ENCODE measurements around the gene FOXJ3.

The FOXJ3 gene

DNA sequence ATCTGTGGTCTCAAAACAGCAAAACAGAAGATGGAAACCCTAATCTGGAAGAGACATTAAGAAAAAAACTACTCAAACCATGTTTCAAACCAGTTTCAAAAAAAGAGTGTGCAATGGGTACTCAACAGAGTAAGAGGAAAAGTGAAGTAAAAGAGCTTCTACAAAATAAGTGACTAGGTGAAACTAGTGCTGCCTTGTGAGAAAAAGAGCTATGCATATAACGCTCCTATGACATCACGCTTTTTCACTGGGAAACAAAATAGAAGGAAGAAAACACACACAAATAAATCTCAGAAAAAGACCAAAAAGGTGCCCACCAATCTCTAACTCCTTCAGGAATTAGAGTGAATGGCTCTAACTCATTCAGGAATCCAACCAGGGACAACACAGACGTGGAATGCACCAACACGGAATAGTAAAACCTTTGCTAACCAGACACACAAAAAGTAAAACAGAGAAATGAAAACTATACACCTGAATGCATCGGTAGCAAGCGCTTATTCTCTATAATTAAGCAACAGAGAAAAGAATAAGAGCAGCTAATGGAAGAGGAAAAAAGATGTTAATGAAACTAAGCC, 1.3 kb downstream of the FOXJ3 start:
- DNase-seq, result no peak

DNA sequence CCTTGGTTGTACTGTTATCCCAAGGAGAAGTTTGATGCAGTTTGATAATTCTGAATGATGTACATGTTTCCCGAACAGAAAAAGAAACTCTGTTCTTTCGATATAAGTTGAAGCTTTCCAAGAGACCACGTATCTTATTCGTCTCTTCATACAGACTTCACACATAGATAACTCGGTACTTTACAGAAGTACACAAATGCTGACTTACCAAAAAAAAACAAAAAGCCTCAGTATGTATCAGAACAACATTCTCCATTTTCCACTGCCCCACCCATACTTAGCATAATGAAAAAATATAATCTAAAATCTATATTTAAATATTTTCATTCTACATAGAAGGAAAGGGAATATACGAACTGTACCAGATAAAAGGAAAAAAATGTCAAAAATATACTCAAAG, 2.2 kb downstream of the FOXJ3 start:
- DNase-seq, result no peak

DNA sequence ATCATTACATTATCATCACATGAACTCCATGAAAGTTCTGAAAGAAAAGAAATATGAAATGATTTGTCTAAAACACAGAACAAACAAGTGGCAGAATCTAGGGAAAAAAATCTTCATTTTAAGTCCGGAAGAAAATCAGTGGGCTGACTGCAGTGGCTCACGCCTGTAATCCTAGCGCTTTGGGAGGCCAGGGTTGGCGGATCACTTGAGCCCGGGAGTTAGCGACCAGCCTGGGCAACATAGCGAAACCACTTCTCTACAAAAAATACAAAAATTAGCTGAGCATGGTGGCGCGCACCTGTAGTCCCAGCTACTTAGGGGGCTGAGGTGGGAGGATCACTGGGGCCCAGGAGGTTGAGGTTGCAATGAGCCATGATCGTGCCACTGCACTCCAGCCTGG, 4.8 kb downstream of the FOXJ3 start:
- no peak for DNase-seq

DNA sequence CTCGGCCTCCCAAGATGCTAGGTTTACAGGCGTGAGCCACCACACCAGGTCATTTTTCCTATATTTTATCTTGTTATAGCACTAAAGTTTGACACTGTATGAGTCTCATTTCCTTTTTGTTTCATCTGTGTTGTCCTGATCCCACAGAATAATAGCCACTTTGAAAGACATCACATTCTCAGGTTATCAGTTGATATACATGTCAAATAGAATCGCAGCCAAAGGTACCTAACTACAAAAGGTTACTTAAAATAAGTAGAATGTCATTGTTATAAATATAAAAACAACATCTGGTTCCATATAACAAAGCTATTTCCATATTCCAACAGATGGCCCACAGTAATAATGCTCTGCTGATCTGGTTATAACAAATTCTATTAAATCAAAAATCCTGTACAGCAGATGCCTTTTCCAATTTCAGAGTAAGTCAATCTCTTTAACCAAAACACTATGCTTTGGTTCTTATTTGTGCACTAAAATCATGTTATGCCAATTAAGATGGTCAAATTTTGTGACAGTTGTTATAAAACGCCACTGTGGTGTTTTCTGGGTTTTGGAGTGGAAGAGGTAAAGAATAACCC, 6.0 kb downstream of the FOXJ3 start:
- DNase-seq, result no peak

DNA sequence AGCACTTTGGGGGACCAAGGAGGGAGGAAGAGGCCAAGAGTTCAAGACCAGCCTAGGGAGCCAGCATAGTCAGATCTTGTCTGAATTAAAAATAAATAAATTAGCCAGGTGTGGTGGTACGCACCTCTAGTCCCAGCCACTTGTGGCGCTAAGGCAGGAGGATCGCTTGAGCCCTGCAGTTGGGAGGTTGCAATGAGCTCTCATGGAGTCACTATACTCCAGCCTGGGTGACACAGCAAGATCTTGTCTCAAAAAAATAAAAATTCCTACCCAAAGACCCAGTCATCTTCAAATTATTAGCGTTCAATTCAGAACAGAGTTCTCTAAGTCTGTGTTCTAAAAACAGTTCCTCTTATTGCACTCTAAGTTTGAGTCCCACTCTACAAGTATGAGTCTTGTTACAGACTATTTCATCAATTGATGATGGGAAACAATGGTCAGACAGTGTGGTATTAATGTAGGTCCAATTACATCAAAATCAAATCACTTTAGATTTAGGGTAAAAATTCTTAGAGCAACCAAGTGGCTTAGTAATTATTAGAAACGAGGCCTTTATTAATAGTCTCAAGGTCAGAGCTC, 6.9 kb downstream of the FOXJ3 start:
- DNase-seq, result no peak

DNA sequence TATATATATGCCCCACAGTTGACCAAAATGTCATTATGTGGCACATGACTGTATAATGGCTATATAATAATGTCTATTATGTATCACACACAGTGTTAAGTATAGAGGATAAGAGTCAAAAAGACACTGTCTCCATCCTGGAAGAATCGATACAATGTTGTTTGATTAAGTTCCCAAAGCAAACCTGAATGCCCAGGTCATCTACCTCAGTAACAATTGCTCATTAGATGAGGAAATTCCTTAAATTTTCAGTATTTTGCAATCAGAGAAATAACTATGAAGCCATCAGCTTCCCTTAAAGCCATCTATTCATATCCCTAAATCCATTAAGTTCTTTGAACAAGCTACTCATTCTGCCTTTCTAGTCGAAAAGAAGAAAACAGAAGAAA, 10.0 kb downstream of the FOXJ3 start:
- DNase-seq, result no peak

DNA sequence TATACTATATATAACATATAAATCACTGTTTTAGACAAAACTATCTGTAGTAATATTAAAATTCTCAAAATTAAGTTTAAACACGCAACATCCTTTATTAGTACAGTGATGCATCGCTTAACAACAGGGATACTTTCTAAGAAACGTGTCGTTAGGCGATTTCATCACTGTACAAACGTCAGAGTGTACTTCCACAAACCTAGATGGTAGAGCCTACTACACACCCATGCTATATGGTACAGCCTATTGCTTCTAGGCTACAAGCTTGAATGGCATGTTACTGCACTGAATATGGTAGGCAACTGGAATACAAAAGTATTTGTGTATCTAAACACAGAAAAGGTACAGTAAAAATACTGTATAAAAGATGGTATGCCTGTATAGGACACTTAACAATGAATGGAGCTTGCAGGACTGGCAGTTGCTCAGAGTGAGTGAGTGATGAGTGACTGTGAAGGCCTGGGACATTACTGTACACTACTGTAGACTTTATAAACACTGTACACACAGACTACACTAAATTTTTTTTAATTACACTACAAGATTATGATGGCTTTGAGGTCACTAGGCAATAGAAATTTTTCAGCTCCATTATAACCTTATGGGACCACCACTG, 10.5 kb downstream of the FOXJ3 start:
- DNase-seq, result no peak

DNA sequence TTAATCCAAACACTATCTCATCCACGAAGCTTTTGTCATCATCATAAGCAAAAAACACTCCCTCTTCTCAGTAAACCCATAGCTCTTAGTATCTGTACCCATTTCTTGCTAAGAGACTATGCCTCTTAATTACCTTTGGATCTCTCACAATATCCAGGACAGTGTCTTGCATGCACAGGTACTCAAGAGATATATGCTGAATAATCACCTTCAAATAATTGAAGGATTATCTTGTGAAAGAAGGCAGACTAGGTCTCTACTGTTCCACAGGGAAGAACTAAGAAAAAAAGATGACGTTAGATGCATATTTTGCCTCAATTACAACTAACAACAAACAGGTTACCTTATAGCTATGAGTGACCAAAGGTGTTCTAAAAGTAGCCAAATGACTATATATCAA, 11.5 kb downstream of the FOXJ3 start:
- no peak for DNase-seq

DNA sequence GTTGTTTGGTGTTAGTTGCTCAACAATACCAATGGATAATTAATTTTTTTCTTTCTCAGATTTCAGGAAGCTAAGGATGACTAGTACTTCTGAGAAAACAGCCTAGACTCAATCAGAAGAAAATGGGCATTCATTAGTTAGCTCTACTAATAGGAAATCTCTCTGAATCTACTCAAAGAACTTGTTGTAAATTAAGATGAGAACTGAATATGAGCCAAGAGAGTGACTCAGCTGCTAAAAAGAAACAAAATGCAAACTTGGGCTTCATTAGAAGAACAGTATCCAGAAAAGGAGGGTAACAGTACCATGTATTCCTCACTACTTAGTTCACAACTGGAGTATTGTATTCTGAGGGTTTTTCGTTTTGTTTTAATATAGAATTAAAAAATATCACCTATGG, 12.5 kb downstream of the FOXJ3 start:
- DNase-seq, result no peak

DNA sequence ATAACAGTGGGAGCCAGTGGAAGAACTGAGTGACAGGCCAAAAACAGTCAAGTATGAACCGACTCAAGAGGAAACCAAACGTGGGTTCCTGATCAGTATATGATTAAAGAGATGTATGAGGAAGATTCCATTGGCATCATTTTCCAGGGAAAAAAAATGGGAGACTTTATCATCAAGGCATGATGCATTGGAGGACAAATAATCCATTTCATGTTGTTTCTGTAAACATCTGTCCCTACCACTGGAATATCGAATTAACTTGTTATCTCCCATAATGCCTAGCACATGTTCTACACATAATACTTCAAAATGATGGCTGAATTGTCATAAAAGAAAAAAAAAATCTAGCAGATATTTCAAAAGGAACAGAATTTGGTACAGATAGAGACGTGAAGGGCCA, 13.3 kb downstream of the FOXJ3 start:
- DNase-seq, result no peak

DNA sequence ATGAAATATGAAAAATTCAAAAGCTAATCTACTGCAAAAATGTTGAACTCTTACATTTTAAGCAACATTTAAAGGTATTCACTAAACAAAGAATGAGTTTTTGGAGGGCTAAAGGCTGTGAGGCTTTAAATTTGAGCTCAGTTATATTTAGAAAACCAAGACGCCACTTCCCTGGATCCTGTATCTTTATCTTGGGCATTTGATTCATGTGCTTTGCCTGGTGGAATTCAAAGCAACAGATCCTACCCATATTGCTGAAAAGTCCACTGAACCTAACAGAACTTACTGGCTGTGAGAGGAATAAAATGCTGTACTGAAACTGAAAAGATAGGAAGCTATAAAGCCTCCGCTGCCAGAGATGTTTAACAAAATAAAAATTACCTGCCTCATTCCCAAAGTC, 14.3 kb downstream of the FOXJ3 start:
- DNase-seq, result no peak

DNA sequence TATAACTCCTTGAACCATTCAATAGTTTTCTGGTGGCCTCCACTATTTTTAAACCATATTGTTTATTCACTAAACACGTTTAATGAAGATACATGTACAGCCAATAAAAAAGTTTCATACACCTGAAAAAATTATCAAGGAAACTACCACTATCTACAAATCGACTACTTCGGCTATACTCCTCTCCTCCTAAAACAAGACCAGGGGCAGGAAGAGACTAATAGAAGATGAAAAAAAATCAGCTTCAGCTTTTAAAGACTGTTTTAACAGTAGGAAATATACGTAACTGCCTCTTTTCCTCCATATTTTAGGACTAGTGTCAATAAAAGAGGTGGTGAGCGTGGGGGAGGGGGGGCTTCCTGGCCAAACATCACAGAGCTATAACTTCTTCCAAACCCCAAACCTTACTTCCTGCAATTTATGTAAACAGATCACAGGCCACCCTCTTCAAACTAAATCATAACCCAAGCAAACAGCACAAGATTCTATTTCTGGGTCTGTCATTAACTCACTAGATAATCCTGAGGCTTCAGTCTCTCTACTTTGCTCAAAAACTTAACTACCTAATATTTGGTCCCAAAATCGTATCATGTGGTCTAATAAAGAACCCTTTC, 15.1 kb downstream of the FOXJ3 start:
- DNase-seq, result peak; percentile 18

DNA sequence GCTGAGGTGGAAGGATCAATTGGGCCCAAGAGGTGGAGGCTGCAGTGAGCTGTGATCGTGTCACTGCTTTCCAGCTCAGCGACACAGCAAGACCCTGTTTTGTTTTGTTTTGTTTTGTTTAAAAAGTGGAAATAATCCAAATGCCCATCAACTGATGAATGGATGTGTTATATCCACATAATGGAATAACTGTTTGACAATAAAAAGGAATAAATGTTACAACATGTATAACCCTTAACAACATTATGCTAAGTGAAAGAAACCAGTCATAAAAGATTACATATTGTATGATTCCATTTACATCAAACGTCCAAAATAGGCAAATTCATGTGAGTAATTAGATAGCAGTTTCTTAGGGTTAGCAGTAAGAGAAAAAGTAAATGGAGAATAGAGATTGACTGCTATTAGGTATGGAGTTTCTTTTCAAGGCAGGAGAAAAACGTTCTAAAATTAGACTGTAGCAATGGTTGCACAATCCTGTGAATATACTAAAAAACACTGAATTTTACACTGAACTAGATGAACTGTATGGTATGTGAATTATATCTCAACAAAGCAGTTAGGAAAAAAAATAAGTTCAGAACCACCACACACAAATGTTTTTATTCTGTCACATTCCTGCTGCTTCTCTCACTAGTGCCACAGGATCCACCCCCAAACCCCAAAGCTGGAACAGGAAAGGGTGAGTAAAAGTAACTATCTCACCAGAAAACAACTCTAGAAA, 15.7 kb downstream of the FOXJ3 start:
- DNase-seq, result peak; percentile 18

DNA sequence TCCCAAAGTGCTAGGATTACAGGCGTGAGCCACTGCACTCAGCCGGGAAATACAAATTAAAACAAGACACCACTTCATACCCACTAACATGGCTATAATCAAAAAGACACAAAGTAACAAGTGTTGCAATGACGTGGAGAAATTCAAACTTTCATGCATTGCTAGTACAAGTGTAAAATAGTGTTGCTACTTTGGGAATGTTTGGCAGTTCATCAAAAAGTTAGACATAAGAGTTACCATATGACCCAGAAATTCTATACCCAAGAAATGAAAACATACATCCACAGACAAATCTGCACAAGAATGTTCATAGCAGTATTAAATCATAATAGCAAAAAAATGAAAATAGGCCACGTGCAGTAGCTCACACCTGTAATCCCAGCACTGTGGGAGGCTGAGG, 16.4 kb downstream of the FOXJ3 start:
- no peak for DNase-seq

DNA sequence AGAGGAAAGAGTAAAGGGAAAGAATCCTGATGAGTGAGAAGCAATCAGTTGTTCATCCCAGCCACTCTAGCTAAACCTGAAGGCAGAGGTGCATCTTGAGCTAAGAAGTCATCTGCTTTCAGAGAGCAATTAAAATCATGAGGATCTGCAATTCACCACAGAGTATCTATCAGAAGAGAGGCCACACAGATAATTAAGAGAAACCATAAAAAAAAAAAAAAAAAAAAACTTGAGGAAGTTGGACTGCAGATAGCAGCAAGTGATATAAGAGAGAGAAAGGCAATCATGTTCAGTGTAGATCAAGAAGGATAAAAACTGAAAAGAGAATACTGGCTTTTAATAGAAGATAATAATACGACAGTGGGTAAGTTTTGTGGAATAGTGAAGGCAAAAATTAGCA, 17.7 kb downstream of the FOXJ3 start:
- no peak for DNase-seq

DNA sequence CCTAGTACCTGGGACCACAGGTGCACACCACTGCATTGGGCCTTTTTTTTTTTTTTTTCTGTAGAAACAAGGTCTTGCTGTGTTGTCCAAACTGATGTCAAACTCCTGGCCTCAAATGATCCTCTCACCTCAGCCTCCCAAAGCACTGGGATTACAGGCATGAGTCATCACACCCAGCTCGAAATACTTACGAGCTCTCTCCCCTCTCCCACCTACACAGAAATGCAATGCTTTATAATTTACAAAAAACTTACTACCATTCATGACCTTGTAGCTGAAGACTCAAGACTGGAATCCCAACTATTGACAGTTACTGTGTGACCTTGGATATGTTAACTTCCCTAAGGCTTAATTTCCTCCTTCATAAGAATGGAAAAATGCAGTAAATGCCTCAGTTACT, 18.7 kb downstream of the FOXJ3 start:
- no peak for DNase-seq

DNA sequence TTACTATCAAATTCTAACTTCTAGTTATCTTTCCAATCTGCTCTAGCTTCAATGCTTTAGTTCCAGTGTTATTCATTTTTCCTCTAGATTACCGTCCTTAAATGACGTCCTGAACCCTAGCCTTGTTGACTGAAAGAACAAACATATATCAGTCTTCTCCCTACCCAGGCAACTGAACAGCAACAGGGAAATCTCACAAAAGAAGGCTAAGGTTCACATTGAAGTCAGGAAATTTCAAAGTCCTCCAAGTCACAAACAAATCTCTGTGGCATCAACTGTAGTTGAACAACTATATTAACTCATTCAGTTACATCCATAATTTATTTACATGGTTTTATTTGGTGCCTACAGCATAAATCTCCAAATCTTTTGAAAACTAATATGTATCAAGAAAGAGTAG, 19.5 kb downstream of the FOXJ3 start:
- DNase-seq, result no peak

DNA sequence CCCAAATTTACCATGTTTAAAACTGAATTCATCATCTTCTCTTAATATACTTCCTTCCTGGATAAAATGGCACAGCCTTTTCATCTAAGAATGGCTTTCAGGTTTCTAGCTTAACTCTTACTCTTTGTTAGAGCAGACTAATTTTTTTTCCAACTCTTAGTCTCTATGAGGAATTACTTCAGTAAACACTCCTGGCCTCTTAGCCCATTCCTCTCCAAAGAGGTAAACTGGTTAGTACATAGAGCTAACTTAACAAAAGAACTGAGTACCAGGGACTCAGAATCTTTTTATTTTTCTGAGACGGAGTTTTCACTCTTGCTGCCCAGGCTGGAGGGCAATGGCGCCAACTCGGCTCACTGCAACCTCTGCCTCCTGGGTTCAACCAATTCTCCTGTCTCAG, 21.1 kb downstream of the FOXJ3 start:
- no peak for DNase-seq

DNA sequence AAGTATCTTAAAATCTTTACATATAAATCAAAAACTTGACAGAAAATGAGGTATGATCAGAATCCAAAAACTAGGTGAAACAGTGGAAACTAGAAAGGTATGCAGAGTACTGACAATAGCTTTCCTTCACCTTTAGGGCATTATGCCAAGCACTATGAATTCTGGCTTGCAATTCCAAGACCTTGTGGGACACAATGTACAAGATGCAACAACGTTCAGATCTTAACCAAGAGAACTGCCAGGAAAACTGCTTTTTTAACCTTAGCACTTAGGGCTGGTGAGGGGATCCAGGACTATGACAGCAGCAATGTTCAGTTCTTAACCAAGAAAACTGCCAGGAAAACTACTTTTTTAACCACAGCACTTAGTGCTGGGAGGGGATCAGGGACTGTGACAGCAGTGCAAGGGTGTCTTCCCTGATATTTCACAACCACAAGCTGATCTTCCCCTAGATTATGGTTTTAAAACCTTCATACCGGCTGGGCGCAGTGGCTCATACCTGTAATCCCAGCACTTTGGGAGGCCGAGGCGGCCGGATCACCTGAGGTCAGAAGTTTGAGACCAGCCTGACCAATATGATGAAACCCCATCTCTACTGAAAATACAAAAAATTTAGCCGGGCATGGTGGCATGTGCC, 22.3 kb downstream of the FOXJ3 start:
- no peak for DNase-seq

DNA sequence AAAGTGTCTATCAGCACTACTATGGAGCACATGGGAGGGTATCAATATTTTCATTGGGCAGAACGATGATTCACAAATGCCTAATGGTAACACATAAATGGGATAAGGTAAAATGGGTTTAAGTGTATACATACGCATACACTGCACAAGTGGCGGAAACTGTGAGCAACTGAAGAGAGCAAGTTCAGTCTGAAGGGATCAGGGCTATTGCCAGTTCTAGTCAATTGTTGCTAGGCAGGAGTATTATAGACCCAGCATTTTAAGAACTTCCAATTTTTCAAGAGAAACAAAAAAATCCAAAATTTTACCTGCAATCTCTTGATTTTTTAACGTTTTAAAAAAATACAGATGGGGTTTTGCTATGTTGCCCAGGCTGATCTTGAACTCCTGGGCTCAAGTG, 23.1 kb downstream of the FOXJ3 start:
- DNase-seq, result no peak

DNA sequence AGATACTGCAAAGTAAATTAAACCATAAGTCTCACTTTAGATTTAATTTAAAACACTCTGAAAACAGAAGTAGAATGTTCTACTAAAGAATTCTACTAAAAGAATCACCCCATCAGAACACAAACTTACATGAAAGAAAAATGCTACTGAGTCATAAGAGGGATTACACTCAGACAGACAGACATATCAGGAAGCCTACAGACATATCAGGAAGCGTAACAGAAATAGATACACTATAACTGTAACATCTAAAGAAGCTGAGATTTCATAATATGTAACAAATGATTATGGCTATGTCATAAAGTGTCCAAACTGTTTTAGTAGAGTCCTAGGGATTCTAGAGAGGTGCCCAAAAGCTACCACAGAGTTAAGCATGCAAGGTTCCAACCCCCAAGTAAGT, 23.9 kb downstream of the FOXJ3 start:
- peak; percentile 16 for DNase-seq

DNA sequence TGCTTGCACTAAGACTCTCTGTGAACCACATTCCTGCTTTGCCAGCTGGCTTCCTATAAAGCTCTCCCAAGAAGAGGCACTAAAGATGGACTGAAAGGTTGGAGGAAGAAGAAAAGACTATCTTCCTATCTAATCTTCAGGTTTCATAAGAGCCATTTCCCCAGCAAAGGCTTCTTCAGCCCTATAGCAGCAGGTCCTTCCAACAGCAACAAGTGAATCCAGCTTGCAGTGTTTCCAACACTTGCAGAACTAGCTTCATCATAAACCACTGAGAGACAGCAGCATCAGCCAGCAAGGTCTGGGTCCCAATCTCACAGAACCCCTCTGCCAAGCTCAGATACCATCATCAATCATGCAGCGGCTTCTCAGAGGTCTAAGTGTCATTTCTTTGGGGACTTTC, 28.1 kb downstream of the FOXJ3 start:
- DNase-seq, result no peak

DNA sequence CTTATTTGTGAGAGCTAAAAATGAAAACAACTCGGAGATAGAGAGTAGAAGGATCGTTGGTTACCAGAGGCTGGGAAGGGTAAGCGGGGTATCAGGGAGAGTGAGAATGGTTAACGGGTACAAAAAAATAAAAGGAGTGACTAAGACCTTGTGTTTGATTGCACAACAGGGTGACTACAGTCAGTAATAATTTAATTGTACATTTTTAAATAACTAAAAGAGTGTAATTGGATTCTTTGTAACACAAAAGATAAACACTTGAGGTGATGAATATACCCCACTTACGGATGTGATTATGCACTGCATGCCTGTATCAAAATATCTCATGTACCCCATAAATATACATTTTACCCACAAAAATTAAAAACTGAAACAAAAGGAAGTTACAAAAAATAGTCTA, 29.4 kb downstream of the FOXJ3 start:
- DNase-seq, result no peak
